ENCODE results near the gene GSTP1.
"Not testable (repeated sequence)": the region's sequence is repeated elsewhere in the genome, so short reads cannot be mapped to it uniquely, and the experiment has no call there.

Gene GSTP1

GRCh38 chr11:67615728-67616430 is 32.3 kb downstream of the GSTP1 start:
- DNase-seq = no peak

DNA sequence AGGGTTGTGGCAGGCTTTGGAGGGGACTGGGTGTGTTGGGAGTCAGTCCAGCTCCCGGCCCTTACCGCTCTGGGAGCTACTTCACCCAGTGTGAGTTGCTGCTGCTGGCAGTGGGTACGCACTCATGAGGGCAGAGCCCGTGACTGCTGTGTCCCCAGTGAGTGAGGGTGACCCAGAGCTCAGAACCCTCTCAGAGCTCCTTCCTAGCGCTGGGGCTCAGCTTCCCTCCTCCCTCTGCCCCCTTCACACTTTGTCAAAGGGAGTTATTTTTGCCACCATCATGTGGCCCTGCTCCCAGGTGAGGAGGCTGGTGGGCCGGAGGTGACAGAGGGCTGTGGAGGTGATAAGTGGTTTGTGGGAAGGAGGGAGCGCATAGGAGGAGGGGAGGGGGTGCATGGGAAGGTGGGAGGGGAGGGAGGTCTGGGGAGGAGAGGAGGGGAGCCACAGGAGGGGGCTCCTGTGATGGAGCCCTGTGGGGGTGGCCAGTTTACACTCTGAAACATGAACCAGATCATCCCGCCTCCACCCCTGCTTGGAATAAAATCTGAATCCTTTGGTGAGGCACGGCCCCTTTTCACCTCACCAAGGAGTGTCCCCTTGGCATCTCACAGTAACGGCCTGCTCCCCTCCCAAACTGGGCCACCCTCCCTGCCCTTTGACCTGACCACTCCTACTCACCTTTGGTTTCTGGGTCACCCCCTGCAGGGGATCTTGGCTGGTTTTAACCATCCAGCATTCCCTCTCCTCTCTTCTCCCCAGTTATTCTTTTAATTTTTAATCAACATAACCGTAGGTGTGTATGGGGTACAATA is 33.0 kb downstream of the GSTP1 start:
- DNase-seq = no peak

GRCh38 chr11:67617243-67617953 is 33.8 kb downstream of the GSTP1 start:
- no peak for DNase-seq

- not testable (repeated sequence) for DNase-seq
These were observed 35.5 kb downstream of the GSTP1 start for GRCh38 chr11:67618901-67619659.

- not testable (repeated sequence) for DNase-seq
These were observed 36.3 kb downstream of the GSTP1 start for GRCh38 chr11:67619683-67620618.

GRCh38 chr11:67620621-67621020 is 37.0 kb downstream of the GSTP1 start:
- not testable (repeated sequence) for DNase-seq

GRCh38 chr11:67621928-67622327 is 38.3 kb downstream of the GSTP1 start:
- not testable (repeated sequence) for DNase-seq

DNA sequence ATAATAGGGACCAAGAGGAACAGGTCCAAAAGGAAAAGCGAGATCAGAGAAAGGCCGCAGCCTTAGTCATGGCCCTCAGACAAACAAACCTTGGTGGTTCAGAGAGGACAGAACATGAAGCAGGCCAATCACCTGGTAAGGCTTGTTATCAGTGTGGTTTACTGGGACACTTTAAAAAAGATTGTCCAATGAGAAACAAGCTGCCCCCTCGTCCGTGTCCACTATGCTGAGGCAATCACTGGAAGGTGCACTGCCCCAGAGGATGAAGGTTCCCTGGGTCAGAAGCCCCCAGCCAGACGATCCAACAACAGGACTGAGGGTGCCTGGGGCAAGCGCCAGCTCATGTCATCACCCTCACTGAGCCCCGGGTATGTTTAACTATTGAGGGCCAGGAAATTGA is 39.3 kb downstream of the GSTP1 start:
- DNase-seq = not testable (repeated sequence)

DNA sequence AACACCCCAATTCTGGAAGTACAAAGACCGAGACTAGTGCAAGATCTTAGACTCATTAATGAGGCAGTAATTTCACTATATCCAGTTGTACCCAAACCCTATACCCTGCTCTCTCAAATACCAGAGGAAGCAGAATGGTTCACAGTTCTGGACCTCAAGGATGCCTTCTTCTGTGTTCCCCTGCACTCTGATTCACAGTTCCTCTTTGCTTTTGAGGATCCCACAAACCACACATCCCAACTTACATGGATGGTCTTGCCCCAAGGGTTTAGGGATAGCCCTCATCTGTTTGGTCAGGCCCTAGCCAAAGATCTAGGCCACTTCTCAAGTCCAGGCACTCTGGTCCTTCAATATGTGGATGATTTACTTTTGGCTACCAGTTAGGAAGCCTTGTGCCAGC is 40.2 kb downstream of the GSTP1 start:
- DNase-seq = not testable (repeated sequence)

DNA sequence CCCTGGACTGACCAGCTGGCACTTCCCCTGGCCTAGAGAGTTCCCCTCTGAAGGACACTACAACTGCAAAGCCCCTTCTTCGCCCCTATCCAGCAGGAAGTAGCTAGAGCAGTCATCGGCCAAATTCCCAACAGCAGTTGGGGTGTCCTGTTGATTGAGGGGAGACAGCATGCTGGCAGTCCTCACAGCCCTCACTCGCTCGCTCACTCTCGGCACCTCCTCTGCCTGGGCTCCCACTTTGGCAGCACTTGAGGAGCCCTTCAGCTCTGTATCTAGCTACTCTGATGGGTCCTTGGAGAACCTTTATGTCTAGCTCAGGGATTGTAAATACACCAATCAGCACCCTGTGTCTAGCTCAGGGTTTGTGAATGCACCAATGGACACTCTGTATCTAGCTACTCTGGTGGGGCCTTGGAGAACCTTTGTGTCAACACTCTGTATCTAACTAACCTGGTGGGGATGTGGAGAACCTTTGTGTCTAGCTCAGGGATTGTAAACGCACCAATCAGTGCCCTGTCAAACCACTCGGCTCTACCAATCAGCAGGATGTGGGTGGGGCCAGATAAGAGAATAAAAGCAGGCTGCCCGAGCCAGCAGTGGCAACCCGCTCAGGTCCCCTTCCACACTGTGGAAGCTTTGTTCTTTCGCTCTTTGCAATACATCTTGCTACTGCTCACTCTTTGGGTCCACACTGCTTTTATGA is 42.7 kb downstream of the GSTP1 start:
- not testable (repeated sequence) for DNase-seq

DNA sequence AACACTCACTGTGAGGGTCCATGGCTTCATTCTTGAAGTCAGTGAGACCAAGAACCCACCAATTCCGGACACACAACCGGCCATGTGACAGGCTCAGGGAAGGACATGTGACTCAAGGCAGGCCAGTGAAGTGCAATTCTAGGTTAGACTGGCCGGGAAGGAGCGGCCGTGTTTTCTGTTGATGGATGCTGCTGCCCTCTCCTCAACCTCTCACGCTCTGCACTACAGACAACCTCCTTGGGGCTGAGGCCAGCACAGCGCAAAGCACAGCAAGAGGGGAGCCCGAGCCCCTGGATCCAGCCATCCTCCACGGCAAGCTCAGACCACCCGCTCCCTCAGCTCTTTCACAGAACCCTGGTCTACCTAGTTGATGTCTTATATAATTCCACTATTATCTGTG is 43.4 kb downstream of the GSTP1 start:
- no peak for DNase-seq

DNA sequence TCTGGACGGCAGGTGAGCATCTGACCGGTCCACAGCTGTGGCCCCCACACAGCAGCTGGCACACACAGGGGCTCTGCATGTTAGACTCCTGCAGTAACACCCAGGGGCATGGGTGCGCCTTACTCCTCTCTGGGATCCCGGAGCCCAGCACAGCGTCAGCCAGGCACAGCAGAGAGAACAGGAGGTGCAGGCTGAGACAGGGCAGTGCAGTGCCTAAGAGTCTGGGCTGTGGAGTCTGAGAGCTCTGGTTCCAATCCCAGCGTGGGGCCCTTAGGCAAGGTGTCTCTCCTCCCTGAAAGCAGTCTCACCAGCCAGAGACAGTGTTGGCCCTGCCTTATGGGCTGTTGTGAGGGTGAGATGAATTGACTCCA is 43.8 kb downstream of the GSTP1 start:
- no peak for DNase-seq

- DNase-seq = no peak
These were observed 44.4 kb downstream of the GSTP1 start for GRCh38 chr11:67627812-67628624.

GRCh38 chr11:67628710-67629385 is 45.2 kb downstream of the GSTP1 start:
- DNase-seq = no peak

- peak in 10 of 14 donors; percentile 41 to 80 (median 65) for DNase-seq
These were observed 46.0 kb downstream of the GSTP1 start, which contains the start of gene NUDT8 for GRCh38 chr11:67629386-67630227. TSS of gene NUDT8 (minus strand) at chr11:67629937. CDS start at chr11:67629911, 26 bp downstream.

DNA sequence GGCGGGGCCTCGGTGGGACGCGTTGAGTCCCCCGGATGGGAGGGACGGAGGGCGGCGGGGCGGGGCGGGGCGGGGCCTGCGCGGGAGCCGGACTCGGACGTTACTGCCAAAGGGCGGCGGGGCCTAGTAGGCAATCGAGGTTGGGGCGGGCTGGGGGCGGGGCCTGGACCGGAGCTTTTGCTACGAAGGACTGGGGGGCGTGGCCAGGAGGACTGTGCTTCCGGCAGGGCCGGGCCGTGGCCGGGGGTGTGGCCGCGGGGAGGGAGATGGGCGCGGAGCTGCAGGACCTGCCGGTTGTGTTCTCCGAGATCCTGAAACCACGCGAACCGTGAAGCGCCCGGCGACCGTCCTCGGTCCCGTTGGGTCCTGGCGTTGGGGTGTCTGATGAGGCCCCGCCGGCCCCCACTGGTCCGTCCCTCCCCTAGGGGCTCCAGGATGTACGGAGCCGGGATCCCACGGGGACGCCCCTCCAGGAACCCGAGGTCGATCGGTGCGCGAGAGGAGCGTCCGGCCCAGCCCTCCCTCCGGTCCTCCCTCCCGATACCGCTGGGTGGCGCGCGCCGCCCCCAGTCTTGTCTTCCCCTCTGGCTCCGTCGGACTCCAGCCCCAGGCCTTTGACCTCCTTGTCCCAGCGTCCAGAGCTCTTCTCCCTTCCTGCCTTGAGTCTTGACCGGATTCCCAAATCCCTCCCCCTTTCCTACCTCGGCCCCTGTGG is 46.8 kb downstream of the GSTP1 start:
- DNase-seq = peak; percentile 65 to 98 (median 95)

DNA sequence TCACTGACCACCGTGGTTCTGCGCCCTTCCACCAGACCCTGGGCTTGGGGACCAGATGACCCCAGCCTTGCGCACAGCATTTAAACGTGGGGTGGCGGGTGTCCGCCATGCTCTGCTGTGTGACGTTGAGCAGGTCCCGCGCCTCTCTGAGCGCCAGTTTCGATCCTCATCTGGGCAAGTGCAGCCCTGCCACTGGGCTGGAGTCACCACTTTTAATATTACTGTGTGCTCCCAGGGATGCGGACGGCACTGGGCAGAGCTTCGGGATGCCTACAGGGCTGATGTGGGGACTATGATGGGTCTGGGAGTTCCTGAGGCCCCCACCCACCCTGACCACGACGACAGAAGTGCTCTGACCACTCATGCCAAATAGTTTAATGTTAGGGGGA is 47.3 kb downstream of the GSTP1 start:
- DNase-seq = no peak
